Fibroblast of mammary gland (primary cell): ENCODE results near the gene BSPRY.

ENCODE experiments used
- DNase-seq: peaks from one replicate; pipeline ENCODE4 v3.0.0-alpha.2; 2010; ENCODE audit warnings: low read depth
- H3K4me3 ChIP-seq: 2 replicates; pipeline ENCODE4 v1.5.1; 2011; ENCODE audit warnings: low read depth, mild to moderate bottlenecking, low read length, moderate library complexity; ENCODE audit not compliant: control insufficient read depth
- CTCF ChIP-seq: conservative IDR thresholded peaks from 2 replicates; pipeline ENCODE4 v1.5.1; 2011; ENCODE audit warnings: low read depth, low read length, inconsistent platforms; ENCODE audit not compliant: control insufficient read depth, insufficient read depth

The BSPRY gene

GRCh38 chr9:113348437-113348836 lies 904 bp upstream of the BSPRY start:
- no peak for TF ChIP-seq CTCF
- no peak overlapping the region for H3K4me3 ChIP-seq
- no peak for DNase-seq

- DNase-seq = no peak
- no peak for TF ChIP-seq CTCF
- no peak overlapping the region for H3K4me3 ChIP-seq
Measured at GRCh38 chr9:113349066-113349444, 286 bp upstream of the BSPRY start.

- DNase-seq = no peak
- no peak for TF ChIP-seq CTCF
- no peak overlapping the region for H3K4me3 ChIP-seq
Measured at GRCh38 chr9:113350107-113350661, 843 bp downstream of the BSPRY start.

GRCh38 chr9:113350937-113351336 lies 1.6 kb downstream of the BSPRY start:
- no peak for DNase-seq
- H3K4me3 ChIP-seq = no peak overlapping the region
- no peak for TF ChIP-seq CTCF

GRCh38 chr9:113352006-113352405 lies 2.7 kb downstream of the BSPRY start:
- no peak for TF ChIP-seq CTCF
- DNase-seq = no peak
- no peak overlapping the region for H3K4me3 ChIP-seq

- no peak for DNase-seq
Measured at GRCh38 chr9:113352411-113352810, 3.1 kb downstream of the BSPRY start.

More at GRCh38 chr9:113352411-113352810, 3.1 kb downstream of the BSPRY start:
- TF ChIP-seq CTCF = no peak
- H3K4me3 ChIP-seq = no peak overlapping the region
